ENCODE results near the gene ZDHHC24. TPM values are rescaled to one million over a fixed set of nuclear protein-coding genes. Genes with fewer than 3 reads are reported as not detected.
A peak's percentile ranks its signal among the peaks of the same experiment; 100 is the strongest.

ZDHHC24 gene
- total and polyA plus RNA-seq, 4 donors, result 6.3 to 13.2 (median 8.0) TPM

- H3K27me3 ChIP-seq (ENCODE audit: control insufficient read depth, insufficient read depth, low read length), result no peaks in the 10 kb centered on the region
- H3K36me3 ChIP-seq (ENCODE audit: control insufficient read depth, insufficient read depth, low read length), result peaks cover 45% of the 10 kb centered on the region
- no peaks in the 10 kb centered on the region for H3K9me3 ChIP-seq (ENCODE audit: control insufficient read depth, insufficient read depth, low read length)
- peak overlapping the region; percentile 93 for H3K4me3 ChIP-seq (ENCODE audit: low read depth, low read length)
- H3K4me1 ChIP-seq (ENCODE audit: control insufficient read depth, insufficient read depth, low read length), result peaks cover 26% of the 10 kb centered on the region
- H3K27ac ChIP-seq (ENCODE audit: low read depth, low read length), result peak overlapping the region; percentile 87
- peak in 2 of 6 donors; percentile 33 to 63 for DNase-seq (ENCODE audit: low read depth in 4 of 6, low spot score in 6 of 6)
- WGBS (ENCODE audit: insufficient coverage), result 84% methylated on average over 2 of the region's 8 CpGs
Measured at GRCh38 chr11:66478729-66479393, 67.0 kb downstream of the ZDHHC24 start.

- WGBS (ENCODE audit: insufficient coverage), result 85% methylated on average over 8 of the region's 11 CpGs
- peaks cover 26% of the 10 kb centered on the region for H3K4me1 ChIP-seq (ENCODE audit: control insufficient read depth, insufficient read depth, low read length)
Measured at GRCh38 chr11:66477263-66478201, 68.3 kb downstream of the ZDHHC24 start.

GRCh38 chr11:66476841-66477251 lies 69.0 kb downstream of the ZDHHC24 start:
- peaks cover 26% of the 10 kb centered on the region for H3K4me1 ChIP-seq (ENCODE audit: control insufficient read depth, insufficient read depth, low read length)
- H3K4me3 ChIP-seq (ENCODE audit: low read depth, low read length), result no peak overlapping the region
- peak in 1 of 6 donors; percentile 37 for DNase-seq (ENCODE audit: low read depth in 4 of 6, low spot score in 6 of 6)
- H3K27ac ChIP-seq (ENCODE audit: low read depth, low read length), result no peak overlapping the region
- peaks cover 56% of the 10 kb centered on the region for H3K36me3 ChIP-seq (ENCODE audit: control insufficient read depth, insufficient read depth, low read length)
- H3K9me3 ChIP-seq (ENCODE audit: control insufficient read depth, insufficient read depth, low read length), result no peaks in the 10 kb centered on the region
- no peaks in the 10 kb centered on the region for H3K27me3 ChIP-seq (ENCODE audit: control insufficient read depth, insufficient read depth, low read length)
- 45% methylated on average over 9 of the region's 9 CpGs for WGBS (ENCODE audit: insufficient coverage)

More at GRCh38 chr11:66477263-66478201, 68.3 kb downstream of the ZDHHC24 start:
- DNase-seq (ENCODE audit: low read depth in 4 of 6, low spot score in 6 of 6), result no peak
- H3K4me3 ChIP-seq (ENCODE audit: low read depth, low read length), result no peak overlapping the region
- H3K27ac ChIP-seq (ENCODE audit: low read depth, low read length), result no peak overlapping the region
- no peaks in the 10 kb centered on the region for H3K9me3 ChIP-seq (ENCODE audit: control insufficient read depth, insufficient read depth, low read length)
- H3K27me3 ChIP-seq (ENCODE audit: control insufficient read depth, insufficient read depth, low read length), result no peaks in the 10 kb centered on the region
- H3K36me3 ChIP-seq (ENCODE audit: control insufficient read depth, insufficient read depth, low read length), result peaks cover 54% of the 10 kb centered on the region

- H3K9me3 ChIP-seq (ENCODE audit: control insufficient read depth, insufficient read depth, low read length), result no peaks in the 10 kb centered on the region
- no peak for DNase-seq (ENCODE audit: low read depth in 4 of 6, low spot score in 6 of 6)
- no peak overlapping the region for H3K27ac ChIP-seq (ENCODE audit: low read depth, low read length)
- peaks cover 58% of the 10 kb centered on the region for H3K36me3 ChIP-seq (ENCODE audit: control insufficient read depth, insufficient read depth, low read length)
- H3K4me1 ChIP-seq (ENCODE audit: control insufficient read depth, insufficient read depth, low read length), result peaks cover 26% of the 10 kb centered on the region
- H3K4me3 ChIP-seq (ENCODE audit: low read depth, low read length), result no peak overlapping the region
- no peaks in the 10 kb centered on the region for H3K27me3 ChIP-seq (ENCODE audit: control insufficient read depth, insufficient read depth, low read length)
- 78% methylated on average over 7 of the region's 10 CpGs for WGBS (ENCODE audit: insufficient coverage)
Measured at GRCh38 chr11:66476173-66476840, 69.5 kb downstream of the ZDHHC24 start.

GRCh38 chr11:66475349-66476172 lies 70.3 kb downstream of the ZDHHC24 start:
- Histone ChIP-seq H3K27me3 (ENCODE audit: control insufficient read depth, insufficient read depth, low read length) (no peaks in the 10 kb centered on the region), H3K27ac (ENCODE audit: low read depth, low read length) (no peak overlapping the region), H3K36me3 (ENCODE audit: control insufficient read depth, insufficient read depth, low read length) (peaks cover 62% of the 10 kb centered on the region), H3K4me1 (ENCODE audit: control insufficient read depth, insufficient read depth, low read length) (peaks cover 20% of the 10 kb centered on the region), H3K9me3 (ENCODE audit: control insufficient read depth, insufficient read depth, low read length) (no peaks in the 10 kb centered on the region), H3K4me3 (ENCODE audit: low read depth, low read length) (no peak overlapping the region)
- 89% methylated on average over 44 of the region's 44 CpGs for WGBS (ENCODE audit: insufficient coverage)
- DNase-seq (ENCODE audit: low read depth in 4 of 6, low spot score in 6 of 6), result no peak

GRCh38 chr11:66473608-66474515 lies 72.0 kb downstream of the ZDHHC24 start:
- WGBS (ENCODE audit: insufficient coverage), result 87% methylated on average over 19 of the region's 20 CpGs
- H3K4me1 ChIP-seq (ENCODE audit: control insufficient read depth, insufficient read depth, low read length), result peaks cover 8% of the 10 kb centered on the region
- H3K36me3 ChIP-seq (ENCODE audit: control insufficient read depth, insufficient read depth, low read length), result peaks cover 63% of the 10 kb centered on the region

DNA sequence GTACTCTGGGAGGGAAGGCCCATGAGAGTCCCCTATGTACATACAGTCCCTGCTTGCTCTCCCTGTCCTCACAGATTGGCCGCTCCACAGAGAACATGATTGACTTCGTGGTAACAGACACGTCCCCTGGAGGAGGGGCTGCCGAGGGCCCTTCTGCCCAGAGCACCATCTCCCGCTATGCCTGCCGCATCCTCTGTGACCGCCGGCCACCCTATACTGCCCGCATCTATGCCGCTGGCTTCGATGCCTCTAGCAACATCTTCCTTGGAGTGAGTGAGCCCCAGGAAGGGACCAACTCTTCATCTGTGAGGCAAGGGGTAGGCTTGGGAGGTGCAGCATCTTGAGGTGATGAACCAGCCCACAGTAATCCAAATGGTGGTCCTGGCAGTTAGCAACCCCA lies 72.7 kb downstream of the ZDHHC24 start:
- Histone ChIP-seq H3K9me3 (ENCODE audit: control insufficient read depth, insufficient read depth, low read length) (no peaks in the 10 kb centered on the region), H3K27me3 (ENCODE audit: control insufficient read depth, insufficient read depth, low read length) (no peaks in the 10 kb centered on the region), H3K27ac (ENCODE audit: low read depth, low read length) (no peak overlapping the region), H3K36me3 (ENCODE audit: control insufficient read depth, insufficient read depth, low read length) (peaks cover 64% of the 10 kb centered on the region), H3K4me3 (ENCODE audit: low read depth, low read length) (no peak overlapping the region), H3K4me1 (ENCODE audit: control insufficient read depth, insufficient read depth, low read length) (peaks cover 9% of the 10 kb centered on the region)
- WGBS (ENCODE audit: insufficient coverage), result 89% methylated on average over 8 of the region's 11 CpGs
- DNase-seq (ENCODE audit: low read depth in 4 of 6, low spot score in 6 of 6), result no peak

More at GRCh38 chr11:66473608-66474515, 72.0 kb downstream of the ZDHHC24 start:
- H3K4me3 ChIP-seq (ENCODE audit: low read depth, low read length), result no peak overlapping the region
- H3K9me3 ChIP-seq (ENCODE audit: control insufficient read depth, insufficient read depth, low read length), result no peaks in the 10 kb centered on the region
- H3K27me3 ChIP-seq (ENCODE audit: control insufficient read depth, insufficient read depth, low read length), result no peaks in the 10 kb centered on the region
- no peak for DNase-seq (ENCODE audit: low read depth in 4 of 6, low spot score in 6 of 6)
- H3K27ac ChIP-seq (ENCODE audit: low read depth, low read length), result no peak overlapping the region

- no peaks in the 10 kb centered on the region for H3K27me3 ChIP-seq (ENCODE audit: control insufficient read depth, insufficient read depth, low read length)
- H3K4me3 ChIP-seq (ENCODE audit: low read depth, low read length), result no peak overlapping the region
- H3K36me3 ChIP-seq (ENCODE audit: control insufficient read depth, insufficient read depth, low read length), result peaks cover 56% of the 10 kb centered on the region
- H3K27ac ChIP-seq (ENCODE audit: low read depth, low read length), result no peak overlapping the region
- H3K9me3 ChIP-seq (ENCODE audit: control insufficient read depth, insufficient read depth, low read length), result no peaks in the 10 kb centered on the region
- H3K4me1 ChIP-seq (ENCODE audit: control insufficient read depth, insufficient read depth, low read length), result peaks cover 19% of the 10 kb centered on the region
- DNase-seq (ENCODE audit: low read depth in 4 of 6, low spot score in 6 of 6), result no peak
- WGBS (ENCODE audit: insufficient coverage), result 93% methylated on average over 5 of the region's 9 CpGs
Measured at GRCh38 chr11:66472054-66472453, 73.8 kb downstream of the ZDHHC24 start.
